CD4-positive, alpha-beta memory T cell (primary cell): ENCODE data around the gene MAP4K1. TPM values are rescaled to one million over a fixed set of nuclear protein-coding genes. Genes with fewer than 3 reads are reported as not detected.
A peak's percentile ranks its signal among the peaks of the same experiment; 100 is the strongest.

ENCODE experiments used
- CTCF ChIA-PET: fragments of 350-600 bp; sonication (Branson Sonifier 250); formaldehyde crosslinking; loops from one replicate; lab custom pipeline; 2021; ENCODE audit warnings: inconsistent platforms; ENCODE audit not compliant: partially characterized antibody; lab: Charles Lee
- POLR2A ChIA-PET: fragments of 350-600 bp; sonication (Branson Sonifier 250); formaldehyde crosslinking; loops from one replicate; lab custom pipeline; 2021; ENCODE audit not compliant: partially characterized antibody; lab: Charles Lee
- DNase-seq, 5 donors: peaks; one replicate each; pipeline versions ENCODE4 v3.0.0 to v3.0.0-alpha.2; 2020 to 2022; ENCODE audit warnings: mixed read lengths in 1 of 5
- H3K27ac ChIP-seq: one replicate; pipeline ENCODE4 v1.7.0; 2013; ENCODE audit warnings: low read depth, low read length
- H3K27me3 ChIP-seq: 2 replicates; pipeline ENCODE4 v1.7.0; 2013; ENCODE audit warnings: mild to moderate bottlenecking, low read length, moderate library complexity; ENCODE audit not compliant: insufficient read depth
- H3K36me3 ChIP-seq: 2 replicates; pipeline ENCODE4 v1.7.0; 2013; ENCODE audit warnings: mild to moderate bottlenecking, low read length, moderate library complexity; ENCODE audit not compliant: insufficient read depth
- H3K4me1 ChIP-seq: 2 replicates; pipeline ENCODE4 v1.7.0; 2013; ENCODE audit warnings: mild to moderate bottlenecking, low read length, moderate library complexity; ENCODE audit not compliant: insufficient read depth
- H3K4me3 ChIP-seq, 2 donors: one replicate each; pipeline ENCODE4 v1.7.0; 2013; ENCODE audit warnings: low read length in 2 of 2, mild to moderate bottlenecking in 1 of 2
- H3K9me3 ChIP-seq, 2 donors: one replicate each; pipeline ENCODE4 v1.7.0; 2013; ENCODE audit warnings: low read length in 2 of 2, control low read depth in 1 of 2; ENCODE audit not compliant: control insufficient read depth in 1 of 2
- H3K27ac Mint-ChIP-seq, 7 donors: one replicate each; pipeline ENCODE4 v1.8.0; 2020 to 2021; ENCODE audit warnings: mixed read lengths in 7 of 7, mild to moderate bottlenecking in 6 of 7, inconsistent platforms in 3 of 7, moderate library complexity in 3 of 7
- H3K27me3 Mint-ChIP-seq, 2 donors: one replicate each; pipeline ENCODE4 v1.8.0; 2020 to 2021; ENCODE audit warnings: mixed read lengths in 2 of 2
- H3K36me3 Mint-ChIP-seq, 2 donors: one replicate each; pipeline ENCODE4 v1.8.0; 2020 to 2021; ENCODE audit warnings: mixed read lengths in 2 of 2, inconsistent platforms in 1 of 2, mild to moderate bottlenecking in 1 of 2
- H3K4me1 Mint-ChIP-seq, 4 donors: one replicate each; pipeline ENCODE4 v1.8.0; 2020 to 2021; ENCODE audit warnings: mixed read lengths in 4 of 4, mild to moderate bottlenecking in 1 of 4
- H3K4me3 Mint-ChIP-seq, 8 donors: one replicate each; pipeline ENCODE4 v1.8.0; 2020 to 2021; ENCODE audit warnings: mixed read lengths in 8 of 8, mild to moderate bottlenecking in 7 of 8, moderate library complexity in 6 of 8, inconsistent platforms in 3 of 8
- H3K9me3 Mint-ChIP-seq, 8 donors: one replicate each; pipeline ENCODE4 v1.8.0; 2020 to 2021; ENCODE audit warnings: mixed read lengths in 8 of 8, mild to moderate bottlenecking in 5 of 8, inconsistent platforms in 3 of 8, moderate library complexity in 1 of 8
- intact Hi-C: fragments of 100-400 bp; cut with micrococcal nuclease; formaldehyde crosslinking; loops from one replicate; pipeline ENCODE4 v1.15.1; 2023
- polyA plus RNA-seq, 2 donors: library from polyadenylated mRNA; unstranded; fragments of 300-500 nt; fragmentation: Illumina TruSeq; gene quantifications; one replicate each; pipeline ENCODE4 v1.2.3, GENCODE V29; 2021
- total RNA-seq, 2 experiments: library from RNA; stranded (reverse); gene quantifications; one replicate each; pipeline ENCODE4 v1.2.3, GENCODE V29; 2021

Gene MAP4K1
- total and polyA plus RNA-seq, 4 experiments from 2014 or later, result 142 to 361 (median 262) TPM

- H3K9me3 ChIP-seq, result no peaks in the 10 kb centered on the region
- H3K4me3 ChIP-seq, result no peak overlapping the region
- ChIA-PET POLR2A (interaction anchor here (0.8 to 1.5 kb wide), 3 partner anchors 26 to 55 kb away, joined by 3 to 4 read pairs (median 3); no protein-coding TSS in a partner anchor), CTCF (interaction anchor here (1.2 to 1.6 kb wide), 2 partner anchors 50 to 57 kb away, joined by 3 to 4 read pairs; no protein-coding TSS in a partner anchor)
- no peak overlapping the region for H3K27ac ChIP-seq
- peaks cover 14% of the 10 kb centered on the region for H3K4me1 ChIP-seq
- H3K36me3 ChIP-seq, result no peaks in the 10 kb centered on the region
- Mint-ChIP-seq H3K4me3 (peak overlapping the region; percentile 51 to 85 (median 69)), H3K4me1 (peaks cover 10 to 34% (median 21%) of the 10 kb centered on the region in 4 donors), H3K27ac (no peak overlapping the region), H3K36me3 (no peaks in the 10 kb centered on the region), H3K9me3 (no peaks in the 10 kb centered on the region), H3K27me3 (no peaks in the 10 kb centered on the region)
- no peaks in the 10 kb centered on the region for H3K27me3 ChIP-seq
- peak in 4 of 5 donors; percentile 10 to 23 (median 15) for DNase-seq
- intact Hi-C loops, result no loop called here
Observed at GRCh38 chr19:38564981-38565690, 52.6 kb downstream of the MAP4K1 start.

- Histone ChIP-seq H3K4me3 (no peak overlapping the region), H3K9me3 (no peaks in the 10 kb centered on the region), H3K4me1 (peaks cover 28% of the 10 kb centered on the region), H3K27ac (no peak overlapping the region), H3K36me3 (no peaks in the 10 kb centered on the region), H3K27me3 (no peaks in the 10 kb centered on the region)
- CTCF ChIA-PET, result interaction anchor here (2.1 kb wide), 1 partner anchor 48 kb away, joined by 7 read pairs; no protein-coding TSS in a partner anchor
- peaks cover 14 to 48% (median 35%) of the 10 kb centered on the region in 4 donors for H3K4me1 Mint-ChIP-seq
- no peak overlapping the region for H3K4me3 Mint-ChIP-seq
- intact Hi-C loops, result no loop called here
- POLR2A ChIA-PET, result no interaction called here
- no peak overlapping the region for H3K27ac Mint-ChIP-seq
- no peaks in the 10 kb centered on the region for H3K9me3 Mint-ChIP-seq
- no peaks in the 10 kb centered on the region for H3K27me3 Mint-ChIP-seq
- no peaks in the 10 kb centered on the region for H3K36me3 Mint-ChIP-seq
- DNase-seq, result no peak
Observed at GRCh38 chr19:38563475-38563874, 54.3 kb downstream of the MAP4K1 start.

GRCh38 chr19:38562096-38562495 lies 55.7 kb downstream of the MAP4K1 start:
- H3K27me3 ChIP-seq, result no peaks in the 10 kb centered on the region
- DNase-seq, result no peak
- H3K4me3 ChIP-seq, result no peak overlapping the region
- no peak overlapping the region for H3K27ac ChIP-seq
- no peaks in the 10 kb centered on the region for H3K9me3 ChIP-seq
- Mint-ChIP-seq H3K9me3 (no peaks in the 10 kb centered on the region), H3K36me3 (no peaks in the 10 kb centered on the region), H3K4me3 (peak overlapping the region in 3 of 8 donors; percentile 15 to 76 (median 28)), H3K4me1 (peaks cover 18 to 53% (median 38%) of the 10 kb centered on the region in 4 donors), H3K27me3 (no peaks in the 10 kb centered on the region), H3K27ac (peak overlapping the region in 1 of 7 donors; percentile 64)
- no peaks in the 10 kb centered on the region for H3K36me3 ChIP-seq
- intact Hi-C loops, result no loop called here
- ChIA-PET CTCF (interaction anchor here (2.1 kb wide), 1 partner anchor 46 kb away, joined by 7 read pairs; no protein-coding TSS in a partner anchor), POLR2A (no interaction called here)
- H3K4me1 ChIP-seq, result peaks cover 34% of the 10 kb centered on the region

GRCh38 chr19:38561658-38562057 lies 56.1 kb downstream of the MAP4K1 start:
- intact Hi-C loops, result no loop called here
- Mint-ChIP-seq H3K27ac (peak overlapping the region in 2 of 7 donors; percentile 36 to 64), H3K9me3 (no peaks in the 10 kb centered on the region), H3K4me1 (peaks cover 20 to 57% (median 41%) of the 10 kb centered on the region in 4 donors), H3K36me3 (no peaks in the 10 kb centered on the region), H3K27me3 (no peaks in the 10 kb centered on the region), H3K4me3 (peak overlapping the region in 3 of 8 donors; percentile 7 to 76 (median 66))
- no peak for DNase-seq
- H3K9me3 ChIP-seq, result no peaks in the 10 kb centered on the region
- CTCF ChIA-PET, result interaction anchor here (0.7 to 2.1 kb wide), 2 partner anchors 32 to 46 kb away, joined by 3 to 7 read pairs; no protein-coding TSS in a partner anchor
- H3K4me3 ChIP-seq, result no peak overlapping the region
- no peak overlapping the region for H3K27ac ChIP-seq
- no peaks in the 10 kb centered on the region for H3K36me3 ChIP-seq
- no peaks in the 10 kb centered on the region for H3K27me3 ChIP-seq
- POLR2A ChIA-PET, result no interaction called here
- peaks cover 38% of the 10 kb centered on the region for H3K4me1 ChIP-seq

GRCh38 chr19:38561053-38561606 lies 56.6 kb downstream of the MAP4K1 start:
- CTCF ChIA-PET, result interaction anchor here (0.7 to 1.0 kb wide), 2 partner anchors 33 to 58 kb away, joined by 3 to 4 read pairs; partner anchors contain the start of gene EIF3K
- Histone ChIP-seq H3K27me3 (no peaks in the 10 kb centered on the region), H3K4me1 (peaks cover 42% of the 10 kb centered on the region), H3K4me3 (no peak overlapping the region), H3K9me3 (no peaks in the 10 kb centered on the region), H3K27ac (no peak overlapping the region), H3K36me3 (no peaks in the 10 kb centered on the region)
- POLR2A ChIA-PET, result interaction anchor here (0.6 kb wide), 2 partner anchors 38 to 83 kb away, joined by 3 read pairs; no protein-coding TSS in a partner anchor
- Mint-ChIP-seq H3K4me1 (peaks cover 22 to 58% (median 42%) of the 10 kb centered on the region in 4 donors), H3K27ac (no peak overlapping the region), H3K36me3 (no peaks in the 10 kb centered on the region), H3K27me3 (no peaks in the 10 kb centered on the region), H3K9me3 (no peaks in the 10 kb centered on the region), H3K4me3 (peak overlapping the region in 2 of 8 donors; percentile 7 to 76)
- intact Hi-C loops, result no loop called here
- no peak for DNase-seq

GRCh38 chr19:38559428-38560401 lies 58.0 kb downstream of the MAP4K1 start:
- no peaks in the 10 kb centered on the region for H3K36me3 Mint-ChIP-seq
- H3K27me3 Mint-ChIP-seq, result peaks cover 0 to 3% of the 10 kb centered on the region in 2 donors
- H3K9me3 Mint-ChIP-seq, result no peaks in the 10 kb centered on the region
- peak overlapping the region in 7 of 8 donors; percentile 11 to 82 (median 50) for H3K4me3 Mint-ChIP-seq
- Histone ChIP-seq H3K27me3 (no peaks in the 10 kb centered on the region), H3K4me3 (peak overlapping the region; percentile 5 to 19), H3K36me3 (no peaks in the 10 kb centered on the region), H3K4me1 (peaks cover 43% of the 10 kb centered on the region), H3K9me3 (no peaks in the 10 kb centered on the region), H3K27ac (no peak overlapping the region)
- ChIA-PET POLR2A (interaction anchor here (0.6 kb wide), 1 partner anchor 1211 kb away, joined by 3 read pairs; no protein-coding TSS in a partner anchor), CTCF (interaction anchor here (0.7 to 0.8 kb wide), 2 partner anchors 54 to 359 kb away, joined by 3 read pairs; no protein-coding TSS in a partner anchor)
- H3K27ac Mint-ChIP-seq, result peak overlapping the region in 6 of 7 donors; percentile 45 to 80 (median 65)
- peaks cover 23 to 63% (median 48%) of the 10 kb centered on the region in 4 donors for H3K4me1 Mint-ChIP-seq
- intact Hi-C loops, result loop anchor here (5.0 kb wide), 2 partner anchors 42 to 78 kb away; no protein-coding TSS in a partner anchor
- peak; percentile 44 to 76 (median 47) for DNase-seq
